Endometrial microvascular endothelial cells (primary cell): Measurements from ENCODE around the gene HDAC4. TPM values are rescaled to one million over a fixed set of nuclear protein-coding genes. Genes with fewer than 3 reads are reported as not detected.

Experiments
- in situ Hi-C: cut with HindIII; loops from 2 replicates; pipeline ENCODE4 v1.10.0; 2017; ENCODE audit warnings: low sequenced_read_pairs, low pct_unique_long_range_greater_than_20kb; ENCODE audit errors: inconsistent ontology term
- total RNA-seq: library from RNA; depleted of rRNA; stranded (reverse); fragments of >200 nt; gene quantifications from one replicate; pipeline ENCODE4 v1.2.3, GENCODE V29; 2015; ENCODE audit errors: inconsistent ontology term

Gene HDAC4
- total RNA-seq, 1 donor from 2014 or later, result 27.4 TPM

DNA sequence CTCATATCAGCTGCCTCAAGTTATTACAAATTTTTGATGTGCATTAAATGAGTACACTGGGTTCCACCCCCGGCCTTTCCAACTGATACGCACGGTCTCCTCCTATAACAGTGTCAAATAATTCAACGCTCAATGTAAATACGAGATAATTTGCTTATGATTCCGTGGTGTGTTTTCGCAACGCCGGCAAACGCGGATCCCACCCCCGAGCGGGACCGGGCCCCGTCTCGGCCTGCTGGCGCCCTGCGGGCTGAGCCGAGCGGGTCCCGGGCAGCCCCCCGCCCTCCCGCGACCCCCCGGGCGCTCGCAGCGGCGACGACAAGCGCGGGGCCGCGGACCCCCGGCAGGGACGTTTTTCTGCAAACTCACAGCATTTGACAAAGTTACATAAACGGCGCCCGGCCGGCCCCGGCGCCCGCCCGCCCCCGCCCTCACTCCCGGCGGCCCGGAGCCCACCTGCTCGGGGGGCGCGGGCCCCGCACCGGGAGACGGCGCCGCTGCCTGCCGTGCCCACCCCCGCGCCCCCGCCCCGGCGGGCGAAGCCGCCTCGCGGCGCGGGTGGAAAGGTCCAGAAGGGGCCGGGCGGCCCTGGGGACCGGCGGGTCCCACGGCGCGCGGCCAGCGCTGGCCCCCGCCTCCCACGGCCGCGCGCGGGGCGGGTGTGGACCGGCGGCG lies 762 bp downstream of the HDAC4 start:
- in situ Hi-C loops, result no loop called here

DNA sequence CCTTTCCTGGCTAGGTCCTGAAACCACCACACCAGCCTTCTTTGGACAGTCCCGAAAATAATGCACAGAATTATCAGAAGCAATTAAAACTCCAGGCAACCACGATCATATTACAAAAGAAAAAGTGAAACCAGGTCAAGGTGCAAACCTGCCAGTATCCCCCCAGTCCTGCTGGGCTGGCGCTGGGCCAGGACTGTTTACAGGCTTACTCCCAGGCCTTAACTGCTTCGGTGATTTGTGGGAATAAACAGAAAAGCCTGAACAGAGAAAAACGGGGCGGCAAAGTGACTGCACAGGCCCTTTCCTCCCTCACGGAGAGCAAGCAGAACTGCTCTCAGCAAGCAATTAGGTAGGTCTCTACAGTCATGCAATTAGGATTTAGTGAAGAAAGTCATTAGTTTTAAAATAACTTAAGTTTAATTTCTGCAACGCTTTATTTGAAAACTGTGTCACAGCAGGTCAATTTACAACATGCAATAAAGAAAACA lies 1.3 kb downstream of the HDAC4 start:
- in situ Hi-C loops, result no loop called here

DNA sequence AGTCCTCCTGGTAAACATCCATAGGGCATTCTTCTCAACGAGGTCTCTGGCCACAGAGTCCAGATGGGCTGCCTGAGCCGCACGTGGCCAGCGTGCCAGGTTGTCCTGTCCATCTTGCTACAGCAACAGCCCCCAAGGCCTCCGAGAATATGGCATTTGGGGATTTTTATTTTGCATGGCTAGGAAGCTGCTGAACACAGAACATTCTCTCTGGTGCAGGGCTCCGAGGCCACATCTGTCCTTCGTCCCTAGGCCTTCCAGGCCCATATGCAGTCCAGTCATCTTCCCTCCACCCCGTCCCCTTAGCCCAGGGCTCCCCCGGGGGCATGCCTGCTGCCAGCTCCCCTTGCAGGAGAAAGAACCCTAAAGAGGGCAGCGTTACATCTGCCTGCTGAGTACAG lies 2.3 kb downstream of the HDAC4 start:
- in situ Hi-C loops, result no loop called here

DNA sequence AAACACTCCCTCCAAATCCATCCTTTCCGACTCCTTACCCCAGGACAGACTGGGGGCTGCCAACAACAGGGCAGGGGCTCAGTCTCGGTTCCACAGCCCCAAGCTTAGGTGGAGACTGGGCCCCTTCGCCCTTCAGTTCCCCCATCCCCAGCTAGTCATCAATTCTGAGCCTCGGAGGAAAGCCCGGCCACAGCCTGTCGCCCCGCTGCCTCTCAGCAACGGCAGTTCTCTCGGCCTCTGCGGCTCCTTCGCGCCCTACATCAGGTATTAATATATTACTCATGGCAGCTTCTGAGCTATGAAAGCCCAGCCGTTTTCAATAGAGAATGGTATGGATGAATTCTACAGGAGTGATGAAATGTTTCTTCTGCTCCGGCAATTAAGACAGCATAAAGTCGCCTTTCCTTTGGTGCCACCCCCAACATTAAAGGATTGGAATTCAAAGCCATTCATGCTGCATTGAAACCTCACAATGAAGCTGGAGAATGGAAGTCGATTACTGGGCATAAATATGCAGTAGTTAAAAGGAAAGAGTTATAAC lies 2.8 kb downstream of the HDAC4 start:
- in situ Hi-C loops, result no loop called here

DNA sequence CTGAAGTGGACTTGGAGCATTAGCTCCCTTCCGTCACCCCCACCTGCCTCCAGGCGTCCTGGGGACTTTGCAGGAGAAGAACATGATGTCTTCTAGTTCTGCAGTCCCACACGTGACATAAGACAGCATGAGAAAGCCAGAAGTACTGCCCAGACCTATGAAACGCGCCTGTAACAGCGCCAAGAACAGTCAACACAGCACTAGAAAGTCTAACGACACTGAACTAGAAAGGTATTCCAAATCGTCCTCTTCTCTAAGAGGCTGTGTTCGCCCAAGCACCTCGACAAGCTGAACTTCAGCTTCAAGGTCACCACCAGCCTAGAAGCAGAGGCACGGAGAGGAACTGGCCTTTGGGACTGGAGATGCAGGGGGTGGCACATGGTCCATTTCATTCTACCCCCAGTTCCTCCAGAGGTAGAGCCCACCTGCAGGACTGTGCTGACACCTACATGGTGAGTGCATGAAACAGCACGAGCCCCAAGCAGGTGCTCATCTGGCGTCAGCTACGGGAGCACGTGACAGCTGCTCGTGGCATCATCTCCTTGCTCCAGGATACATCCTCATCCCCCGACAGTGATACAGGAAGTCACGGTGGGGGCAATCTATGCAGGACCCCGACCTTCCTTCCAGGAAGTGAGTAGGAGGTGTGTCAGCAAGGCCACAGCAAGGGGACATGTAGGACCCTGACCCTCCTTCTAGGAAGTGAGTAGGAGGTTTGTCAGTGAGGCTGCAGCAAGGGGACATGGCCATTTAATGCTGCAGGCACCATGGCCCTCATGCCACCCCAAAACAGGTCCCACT lies 3.7 kb downstream of the HDAC4 start:
- in situ Hi-C loops, result no loop called here

DNA sequence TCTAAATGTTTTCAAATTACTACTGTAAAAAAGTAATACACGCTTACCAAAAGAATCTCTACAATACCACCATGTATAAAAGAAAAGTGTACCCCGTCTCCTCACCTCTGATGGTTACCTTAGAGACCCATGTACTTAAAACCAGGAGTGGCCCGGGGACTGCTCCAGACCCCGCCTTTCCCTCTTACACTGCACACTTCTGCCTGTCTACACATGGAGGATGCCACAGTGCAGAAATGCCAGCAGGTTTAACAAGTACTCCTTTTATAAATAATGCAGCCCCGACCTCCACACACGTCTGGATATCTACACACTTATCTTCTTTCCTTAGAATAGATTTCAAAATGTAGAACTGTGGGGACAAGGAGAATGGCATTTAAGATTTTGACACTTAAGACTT lies 5.3 kb downstream of the HDAC4 start:
- in situ Hi-C loops, result no loop called here

DNA sequence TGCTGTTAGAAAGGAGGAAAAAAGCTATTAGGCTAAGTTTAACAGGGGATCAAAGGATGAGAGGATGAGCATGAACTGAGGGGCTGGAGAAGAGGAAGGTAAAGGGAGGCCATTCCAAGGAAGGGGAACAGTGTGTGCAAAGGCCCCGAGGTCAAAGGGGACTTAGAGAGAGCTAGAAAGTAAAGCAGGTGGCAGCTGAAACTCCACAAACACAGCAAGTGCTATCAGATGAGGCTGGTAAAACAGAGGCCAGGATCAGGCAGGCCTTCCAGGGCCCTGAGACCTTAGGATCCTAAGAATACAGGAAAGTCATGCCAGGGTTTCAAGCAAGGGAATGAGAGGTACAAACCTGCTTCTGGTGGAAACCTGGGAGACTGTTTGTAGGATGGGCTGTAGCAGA lies 5.8 kb downstream of the HDAC4 start:
- in situ Hi-C loops, result no loop called here

DNA sequence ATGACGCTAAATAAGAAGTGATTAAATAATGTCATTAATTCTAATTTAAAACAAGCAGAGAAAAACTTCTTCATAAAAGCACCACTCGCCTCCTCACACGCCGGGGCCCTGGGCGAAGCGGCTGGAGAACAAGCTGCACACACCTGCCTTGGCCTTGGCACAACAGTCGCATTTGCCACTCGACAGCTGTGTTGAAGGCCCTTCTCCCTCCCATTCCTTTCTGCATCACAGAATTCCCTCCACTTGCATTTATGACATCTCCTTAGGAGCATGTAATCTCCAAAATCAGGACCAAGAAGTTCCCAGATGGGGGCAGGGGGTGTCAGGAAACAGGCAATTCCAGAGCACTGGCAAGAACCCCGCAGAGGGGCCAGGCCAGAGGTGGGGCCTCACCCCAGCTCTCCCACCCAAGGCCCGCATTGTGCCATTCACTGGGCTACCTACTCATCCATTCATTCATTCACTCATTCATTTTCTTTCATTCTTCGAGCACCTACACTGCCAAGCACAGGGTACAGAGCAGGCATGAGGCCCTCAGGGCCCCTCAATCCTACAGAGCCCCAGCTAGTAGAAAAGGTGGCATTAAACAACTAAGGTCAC lies 6.4 kb downstream of the HDAC4 start:
- in situ Hi-C loops, result no loop called here

- in situ Hi-C loops, result no loop called here
Measured at GRCh38 chr2:239393941-239394340, 6.9 kb downstream of the HDAC4 start.

- in situ Hi-C loops, result no loop called here
Measured at GRCh38 chr2:239393388-239393940, 7.4 kb downstream of the HDAC4 start.

GRCh38 chr2:239392688-239393387 lies 8.0 kb downstream of the HDAC4 start:
- in situ Hi-C loops, result no loop called here

DNA sequence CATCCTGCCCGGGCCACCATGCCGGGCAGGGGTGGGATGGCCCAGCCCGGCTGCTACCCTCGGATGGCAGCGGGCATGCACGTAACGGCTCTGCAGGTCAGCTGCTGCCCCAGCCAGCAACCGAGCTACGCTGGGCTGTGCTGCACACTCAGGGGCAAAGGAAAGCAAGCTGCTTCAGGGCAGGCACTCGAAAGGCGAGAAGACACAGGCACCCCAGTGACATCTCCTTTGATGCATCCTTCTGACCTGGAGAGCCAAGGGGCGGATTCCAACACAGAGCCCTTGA lies 8.8 kb downstream of the HDAC4 start:
- in situ Hi-C loops, result no loop called here

- in situ Hi-C loops, result no loop called here
Measured at GRCh38 chr2:239391286-239392071, 9.3 kb downstream of the HDAC4 start.

DNA sequence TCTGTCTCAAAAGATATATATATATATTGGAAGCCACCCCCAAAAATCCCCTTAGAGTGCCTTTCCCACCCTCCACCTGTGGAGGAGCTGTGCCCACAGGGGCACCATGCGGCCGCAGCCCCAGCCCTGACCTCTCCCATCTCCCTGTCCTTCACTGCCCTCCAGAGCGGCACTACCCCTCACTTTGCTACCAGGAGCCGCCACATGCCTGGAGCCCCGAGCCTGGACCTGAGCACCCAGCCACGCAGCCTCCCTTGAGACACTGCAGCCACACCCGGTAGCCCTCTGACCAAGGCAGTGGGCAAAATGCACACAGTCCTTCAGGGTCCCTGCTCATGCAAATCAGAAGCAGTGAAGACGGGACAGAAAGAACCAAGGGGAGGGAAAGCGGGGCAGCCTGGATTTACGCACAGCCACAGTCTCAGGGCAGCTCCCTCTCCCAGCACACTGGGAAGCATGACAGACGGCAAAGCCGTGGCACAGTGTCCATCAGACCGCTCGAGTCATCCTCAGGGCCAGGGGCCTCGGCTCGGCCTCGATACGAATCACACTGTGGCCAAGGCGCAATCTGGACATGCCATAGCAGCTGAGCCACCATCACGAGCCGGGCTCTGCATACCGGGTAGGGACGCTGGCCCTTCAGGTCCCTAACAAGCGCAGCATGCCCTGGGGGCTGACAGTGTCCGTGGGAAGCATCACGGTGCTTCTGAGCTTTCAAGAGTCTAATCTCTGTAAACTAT lies 10.1 kb downstream of the HDAC4 start:
- in situ Hi-C loops, result no loop called here

- in situ Hi-C loops, result no loop called here
Measured at GRCh38 chr2:239389414-239390329, 11.1 kb downstream of the HDAC4 start.

DNA sequence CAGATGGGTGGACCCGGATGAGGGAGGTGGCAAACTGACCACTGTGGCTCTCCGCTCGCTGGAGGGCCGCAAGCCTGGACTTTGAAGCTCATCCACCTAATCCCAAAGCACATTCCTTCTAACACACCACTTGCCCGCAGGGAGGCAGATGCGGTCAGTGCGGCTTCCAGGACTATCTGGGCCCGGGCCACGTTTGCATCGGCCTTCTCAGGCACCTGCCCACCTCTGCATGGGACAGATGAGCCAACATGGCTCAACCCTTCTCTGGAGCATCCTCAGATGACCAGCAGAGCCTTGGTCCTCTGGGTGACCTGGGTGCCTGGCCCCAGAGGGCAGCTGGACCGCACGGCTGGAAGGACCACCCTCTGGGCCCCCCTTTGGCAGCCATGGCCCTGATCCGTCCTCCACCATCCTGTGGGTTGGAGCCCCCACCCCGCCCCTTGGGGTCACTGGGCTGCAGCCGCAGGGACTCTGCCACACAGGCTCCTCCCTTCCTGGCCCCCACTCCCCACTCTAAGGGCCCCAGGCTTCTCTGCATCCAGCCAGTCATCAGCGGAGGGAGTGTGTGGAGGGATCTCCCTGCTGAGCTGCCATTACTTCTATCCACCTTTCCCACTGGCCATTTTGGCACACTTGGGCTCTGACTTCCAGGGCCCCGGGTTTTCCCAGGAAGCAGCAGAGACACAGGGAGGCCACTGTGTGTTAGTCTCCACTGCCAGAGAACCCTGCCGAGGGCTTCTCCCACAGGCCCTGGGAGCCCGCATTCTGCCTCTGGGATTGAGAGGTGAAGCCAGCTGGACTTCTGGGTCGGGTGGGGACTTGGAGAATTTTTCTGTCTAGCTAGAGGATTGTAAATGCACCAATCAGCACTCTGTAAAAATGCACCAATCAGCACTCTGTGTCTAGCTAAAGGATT lies 12.3 kb downstream of the HDAC4 start:
- in situ Hi-C loops, result no loop called here
